Activated CD4-positive, alpha-beta T cell treated with anti-CD3 and anti-CD28 coated beads, Interleukin-2, Interleukin-6, amounts not matched to agents 100 ng/mL and 50 ng/mL, durations not matched to agents 16 hours and 8 hours (primary cell): ENCODE measurements around the gene TIAM2.
"Not testable (repeated sequence)": the region's sequence is repeated elsewhere in the genome, so short reads cannot be mapped to it uniquely, and the experiment has no call there.

Experiments
- DNase-seq: peaks from one replicate; pipeline ENCODE4 v3.0.0-alpha.2; 2020

TIAM2 gene

GRCh38 chr6:155212106-155212505 is 217.0 kb downstream of the TIAM2 start:
- no peak for DNase-seq

GRCh38 chr6:155212616-155213380 is 217.7 kb downstream of the TIAM2 start:
- DNase-seq: no peak

DNA sequence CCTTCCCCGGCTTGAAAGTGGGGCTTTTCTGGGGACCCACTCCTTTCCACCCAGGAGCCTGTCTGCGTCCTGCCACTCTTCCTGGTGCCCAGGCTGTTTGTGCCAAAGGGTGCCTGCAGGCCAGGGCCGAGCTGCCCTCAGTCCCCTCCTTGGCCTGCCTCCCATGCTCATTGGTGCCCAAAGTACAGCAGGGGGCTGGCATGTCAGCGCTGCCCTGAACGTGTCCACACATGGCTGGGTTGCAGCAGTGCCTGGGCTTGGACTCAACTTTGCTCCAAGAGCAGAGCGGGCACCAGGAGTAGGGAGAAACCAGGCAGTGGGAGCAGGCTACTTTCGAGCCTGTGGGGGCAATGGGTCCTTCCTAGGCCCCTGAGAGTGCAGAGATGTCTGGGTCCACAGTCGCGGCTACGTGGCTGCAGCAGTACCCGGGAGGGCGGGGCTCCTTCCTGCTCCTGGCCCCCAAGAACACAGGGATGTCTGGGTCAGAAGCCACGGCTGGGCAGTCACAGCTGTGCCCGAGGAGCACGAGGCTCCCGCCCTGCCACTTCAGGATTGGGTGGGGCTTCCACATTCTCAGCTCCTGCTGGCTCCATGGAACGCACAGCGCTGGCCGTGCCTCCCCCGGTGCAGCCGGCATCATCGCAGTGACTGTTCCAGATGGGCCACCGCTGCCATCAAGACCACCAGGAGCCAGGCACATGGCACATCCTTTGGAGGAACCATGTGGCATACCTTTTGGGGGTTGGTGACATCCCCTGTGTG is 218.7 kb downstream of the TIAM2 start:
- no peak for DNase-seq

GRCh38 chr6:155215906-155216305 is 220.8 kb downstream of the TIAM2 start:
- no peak for DNase-seq

DNA sequence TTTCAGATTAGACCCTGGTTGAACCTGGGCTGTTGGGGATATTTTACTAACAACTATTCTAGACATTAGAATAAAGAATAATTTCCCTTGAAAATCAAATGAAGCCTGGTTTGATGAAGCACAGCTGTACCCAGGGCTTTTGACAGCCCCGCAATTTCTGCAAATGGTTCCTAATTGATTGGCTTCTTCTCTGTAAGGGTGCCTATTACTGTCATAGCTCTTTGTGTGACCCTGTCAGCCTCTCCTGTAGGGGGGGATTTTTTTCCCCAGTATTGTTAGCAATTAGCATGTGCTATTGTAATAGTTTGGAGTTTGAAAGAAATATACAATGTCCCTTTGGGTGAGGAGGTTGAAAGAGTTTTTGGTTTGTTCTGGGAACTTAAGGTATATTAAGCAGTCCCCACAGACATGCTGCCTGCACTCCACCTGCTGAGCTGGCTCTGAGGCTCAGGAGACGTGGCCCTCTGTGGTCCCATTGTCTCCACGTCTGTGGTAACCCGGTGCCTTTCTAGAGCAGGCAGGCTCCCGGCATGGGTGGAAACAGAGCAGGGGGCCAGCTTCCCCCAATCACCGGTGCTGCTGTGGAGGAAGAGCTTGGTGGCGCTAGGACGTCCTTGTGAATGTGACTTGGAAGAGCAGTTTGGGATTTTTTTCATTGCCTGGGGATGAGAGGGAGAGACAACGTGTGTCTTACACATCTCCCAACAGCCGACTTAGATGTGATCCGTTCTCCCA is 221.4 kb downstream of the TIAM2 start:
- no peak for DNase-seq

- DNase-seq: not testable (repeated sequence)
Measured at GRCh38 chr6:155218711-155219110, 223.6 kb downstream of the TIAM2 start.

DNA sequence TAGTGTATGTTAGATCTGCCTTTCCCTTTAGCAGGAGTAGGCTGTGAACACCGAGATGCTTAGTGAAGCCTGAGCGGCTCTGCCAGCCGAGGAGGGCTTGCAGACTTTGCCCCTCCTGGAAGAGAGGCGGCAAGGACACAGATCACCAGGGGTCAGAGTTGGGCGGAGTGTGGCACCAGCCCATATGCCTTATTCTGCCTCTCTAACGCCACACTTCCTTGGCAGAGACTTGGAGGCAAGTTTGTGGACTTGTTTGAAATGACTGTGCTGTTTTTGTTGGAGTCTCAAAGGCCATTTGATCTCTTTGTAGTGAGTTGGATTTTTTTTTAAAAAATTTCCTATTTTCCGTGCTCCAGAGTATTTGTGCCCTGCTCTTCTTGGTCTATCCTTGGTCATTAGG is 224.2 kb downstream of the TIAM2 start:
- no peak for DNase-seq

DNA sequence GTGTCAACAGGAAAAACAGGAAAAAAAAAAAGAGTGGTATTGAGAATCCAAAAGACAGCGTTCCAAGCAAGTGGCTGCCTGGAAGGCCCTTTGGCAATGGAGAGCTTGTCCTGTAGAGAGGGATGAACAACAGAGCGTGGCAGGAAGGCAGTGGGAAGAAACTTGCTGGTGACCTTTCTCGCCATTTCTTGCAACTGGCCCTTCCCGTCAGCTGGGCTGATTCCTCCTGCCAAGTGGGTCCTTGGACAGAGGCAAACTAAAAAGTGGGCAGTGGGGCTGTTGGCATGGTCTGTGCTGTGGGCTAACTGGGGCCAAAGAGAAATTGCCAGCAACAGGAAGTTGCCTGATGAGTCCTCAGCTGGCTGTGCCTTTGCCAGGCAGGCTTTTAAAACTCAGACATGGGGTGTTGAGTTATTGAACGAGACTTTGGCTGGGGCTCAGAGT is 224.8 kb downstream of the TIAM2 start:
- no peak for DNase-seq

DNA sequence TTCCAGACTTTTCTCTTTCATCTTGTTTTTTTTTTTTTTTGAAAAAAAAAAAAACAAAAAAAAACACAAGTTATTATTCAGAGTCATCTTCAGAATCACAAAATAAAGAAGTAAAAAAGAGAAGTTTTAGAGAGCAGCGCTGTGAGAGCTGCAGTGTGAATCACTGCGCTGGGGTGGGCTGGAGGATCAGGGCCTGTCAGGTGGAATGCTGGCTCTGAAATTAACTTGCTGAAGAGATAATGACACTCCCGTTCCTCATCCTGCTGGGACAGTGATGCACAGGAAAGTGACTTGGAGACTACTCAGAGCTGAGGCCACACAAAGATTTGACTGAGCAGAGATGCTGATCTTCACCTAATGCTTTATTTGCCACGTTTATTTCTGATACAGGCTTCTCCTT is 226.0 kb downstream of the TIAM2 start:
- no peak for DNase-seq

DNA sequence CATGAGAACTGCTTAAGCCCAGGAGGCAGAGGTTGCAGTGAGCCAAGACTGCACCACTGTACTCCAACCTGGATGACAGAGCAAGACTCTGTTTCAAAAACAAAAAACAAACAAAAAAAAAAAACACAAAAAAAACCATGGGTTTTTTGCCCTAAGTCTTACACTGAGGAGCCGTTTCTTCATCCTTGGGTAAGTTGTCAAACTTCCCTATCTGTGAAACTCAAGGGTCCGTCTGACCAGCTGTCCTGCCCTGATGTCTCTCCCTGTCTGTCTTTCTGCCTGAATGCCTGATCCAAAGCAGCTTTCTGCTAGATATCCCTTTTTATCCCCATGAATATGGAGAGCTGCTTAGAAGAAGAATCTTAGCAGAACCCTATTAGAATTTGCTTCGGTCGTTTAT is 227.4 kb downstream of the TIAM2 start:
- DNase-seq: no peak

DNA sequence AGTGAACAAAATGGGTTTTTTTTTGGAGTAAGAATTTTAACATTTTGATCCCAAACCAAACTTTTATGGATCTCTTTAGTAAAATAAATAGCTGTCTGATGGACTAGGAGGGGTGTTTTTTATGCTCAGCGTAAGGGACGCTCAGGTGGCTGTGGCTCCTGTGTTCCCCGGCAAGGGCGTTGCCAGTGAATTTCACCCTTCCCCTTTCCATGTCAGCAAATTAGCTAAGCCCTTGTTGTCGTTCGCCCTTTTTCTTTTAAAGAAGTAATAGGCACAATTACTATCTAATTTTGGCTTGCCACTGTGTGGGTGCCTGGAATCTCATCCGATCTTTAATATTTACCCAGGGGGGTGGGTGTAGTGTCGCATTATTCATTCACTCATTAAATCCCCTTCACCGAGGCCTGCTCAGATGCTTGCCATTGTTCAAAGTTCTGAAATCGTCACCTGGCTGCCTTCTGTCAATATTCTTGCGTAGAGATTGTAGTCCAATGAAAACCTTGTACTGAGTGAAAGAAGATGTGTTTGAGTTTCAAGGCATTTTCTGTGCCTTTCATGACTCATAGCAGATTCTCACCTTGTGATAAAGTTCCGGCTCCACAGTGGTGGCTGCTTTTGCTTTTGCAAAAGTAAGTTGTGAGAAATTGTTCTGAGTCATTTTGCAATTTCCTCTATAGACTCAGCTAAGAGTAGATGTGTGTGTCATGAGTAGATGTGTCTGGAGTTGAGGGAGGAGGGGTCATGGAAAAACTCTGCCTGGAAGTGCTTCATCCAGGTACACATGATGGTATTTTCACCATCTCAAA is 228.7 kb downstream of the TIAM2 start:
- DNase-seq: peak; percentile 92

DNA sequence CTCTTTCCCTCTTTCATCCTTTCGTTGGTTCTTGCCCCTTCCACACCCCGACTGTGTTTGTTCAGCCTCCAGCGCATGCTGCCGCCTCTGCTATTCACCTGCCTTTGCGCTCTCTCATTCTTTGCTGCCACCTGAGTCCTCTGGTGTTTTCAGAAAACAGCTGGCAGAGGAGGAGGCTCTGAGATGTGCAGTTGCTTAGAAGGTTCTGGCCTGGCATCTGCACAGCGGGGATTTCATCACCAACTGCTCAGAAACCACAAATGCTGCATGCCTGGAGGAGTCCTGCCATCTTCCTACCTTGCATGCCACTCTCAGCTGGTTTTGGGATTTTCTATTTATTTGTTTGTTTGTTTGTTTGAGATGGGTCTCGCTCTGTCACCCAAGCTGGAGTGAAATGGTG is 229.5 kb downstream of the TIAM2 start:
- peak; percentile 32 for DNase-seq

- DNase-seq: no peak
Measured at GRCh38 chr6:155227046-155227445, 231.9 kb downstream of the TIAM2 start.

- DNase-seq: no peak
Measured at GRCh38 chr6:155228546-155229166, 233.5 kb downstream of the TIAM2 start.

GRCh38 chr6:155230975-155231374 is 235.9 kb downstream of the TIAM2 start:
- not testable (repeated sequence) for DNase-seq

DNA sequence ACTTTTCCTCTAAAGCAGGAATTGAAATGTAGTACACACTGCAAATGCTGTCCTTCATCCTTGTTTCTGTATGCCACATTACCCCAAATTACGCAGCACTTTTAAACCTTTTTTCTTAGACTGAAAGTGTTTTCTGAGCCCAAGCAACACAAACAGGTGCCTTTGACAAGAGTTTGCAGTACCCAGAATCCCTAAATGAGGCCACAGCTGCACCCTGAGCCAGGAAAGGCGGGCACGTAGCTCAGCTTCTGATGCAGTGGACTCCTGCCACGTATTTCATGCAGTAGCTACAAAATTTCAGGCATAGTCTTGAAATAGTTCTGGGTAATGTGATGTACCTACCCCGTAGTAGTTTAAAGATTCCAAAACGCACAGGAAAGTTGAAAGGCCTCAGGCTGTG is 237.7 kb downstream of the TIAM2 start:
- DNase-seq: no peak

DNA sequence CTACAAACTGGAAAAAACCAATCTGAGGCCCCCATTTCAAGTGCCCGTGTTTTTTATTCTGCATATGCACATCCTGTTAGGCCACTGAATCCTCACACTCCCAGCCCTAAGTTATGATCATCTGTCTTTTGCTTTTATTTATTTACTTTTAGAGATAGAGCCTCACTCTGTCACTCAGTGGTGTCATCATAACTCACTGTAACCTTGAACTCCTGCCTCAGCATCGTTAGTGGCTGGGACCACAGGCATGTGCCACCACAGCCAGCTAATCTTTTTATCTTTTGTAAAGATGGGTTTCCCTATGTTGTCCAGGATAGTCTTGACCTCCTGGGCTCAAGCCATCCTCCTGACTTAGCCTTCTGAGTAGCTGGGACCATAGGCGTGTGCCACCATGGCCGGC is 239.1 kb downstream of the TIAM2 start:
- DNase-seq: no peak

- DNase-seq: no peak
Measured at GRCh38 chr6:155234687-155235086, 239.6 kb downstream of the TIAM2 start.

- no peak for DNase-seq
Measured at GRCh38 chr6:155235087-155235486, 240.0 kb downstream of the TIAM2 start.

DNA sequence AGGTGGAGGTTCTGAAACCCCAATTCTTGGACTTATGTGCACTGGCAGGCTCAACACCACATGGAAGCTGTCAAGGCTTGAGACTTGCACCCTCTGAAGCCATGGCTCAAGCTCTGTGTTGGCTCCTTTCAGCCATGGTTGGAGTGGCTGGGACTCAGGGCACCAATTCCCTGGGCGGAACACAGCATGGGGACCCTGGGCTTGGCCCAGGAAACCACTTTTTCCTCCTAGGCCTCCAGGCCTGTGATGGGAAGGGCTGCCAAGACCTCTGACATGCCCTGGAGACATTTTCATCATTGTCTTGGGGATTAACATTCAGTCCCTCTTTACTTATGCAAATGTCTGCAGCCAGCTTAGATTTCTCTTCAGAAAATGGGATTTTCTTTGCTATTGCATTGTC is 242.5 kb downstream of the TIAM2 start:
- no peak for DNase-seq

DNA sequence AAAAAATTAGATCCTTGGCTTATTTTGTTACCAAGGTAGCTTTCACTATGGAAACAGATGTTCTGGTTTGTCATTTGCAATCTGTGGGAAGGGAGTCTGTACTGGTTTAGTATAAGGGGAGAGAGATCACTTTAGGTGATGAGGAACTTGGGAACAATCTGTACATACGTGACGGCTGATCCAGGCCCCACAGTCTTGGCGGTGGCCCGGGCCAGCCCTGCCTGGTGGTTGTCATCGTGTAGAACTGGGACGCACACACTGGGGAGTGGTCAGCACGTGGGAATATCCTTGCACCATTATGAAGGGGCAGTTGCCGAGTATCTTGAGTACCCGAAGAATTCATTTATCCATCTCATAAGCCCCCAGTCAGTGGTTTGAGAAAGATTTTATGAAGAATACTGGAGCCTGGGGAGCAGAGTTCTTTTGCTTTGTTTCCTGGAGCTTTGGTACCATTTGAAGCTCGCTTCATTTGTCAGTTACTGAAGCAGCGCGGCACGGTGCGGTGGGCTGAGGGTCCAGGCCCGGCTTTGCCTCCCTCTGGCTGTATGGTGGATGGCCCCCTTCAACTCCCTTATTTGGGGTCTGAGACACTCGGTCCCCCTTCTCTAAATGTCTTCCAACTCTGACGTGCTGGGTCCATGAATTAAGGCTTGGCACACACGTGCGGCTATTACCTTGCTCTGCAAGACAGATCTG is 245.9 kb downstream of the TIAM2 start:
- no peak for DNase-seq

DNA sequence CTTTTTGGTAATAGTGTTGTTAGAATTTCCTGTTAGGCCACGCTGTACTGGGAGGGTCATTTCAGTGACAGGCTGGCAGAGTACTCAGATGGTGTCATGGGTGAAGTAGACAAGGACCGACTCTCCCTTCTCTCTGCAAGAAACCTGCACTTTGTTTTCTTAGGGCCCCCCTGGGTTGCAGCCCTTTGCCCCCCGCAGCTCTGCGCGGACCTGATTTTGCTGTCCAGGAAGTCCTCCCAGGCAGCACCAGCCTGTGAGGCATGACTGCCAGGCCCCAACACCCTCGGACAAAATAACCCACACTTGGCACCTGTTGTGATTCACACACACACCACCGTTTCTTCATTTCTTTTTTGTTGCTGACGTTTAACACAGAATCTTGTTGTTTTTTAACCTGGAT is 246.9 kb downstream of the TIAM2 start:
- no peak for DNase-seq
